Measurements from ENCODE around the gene CMIP. TPM values are rescaled to one million over a fixed set of nuclear protein-coding genes. Genes with fewer than 3 reads are reported as not detected.
"Not testable (repeated sequence)": the region's sequence is repeated elsewhere in the genome, so short reads cannot be mapped to it uniquely, and the experiment has no call there.

CMIP gene
- total RNA-seq, 1 donor from 2014 or later: 46.6 TPM

DNA sequence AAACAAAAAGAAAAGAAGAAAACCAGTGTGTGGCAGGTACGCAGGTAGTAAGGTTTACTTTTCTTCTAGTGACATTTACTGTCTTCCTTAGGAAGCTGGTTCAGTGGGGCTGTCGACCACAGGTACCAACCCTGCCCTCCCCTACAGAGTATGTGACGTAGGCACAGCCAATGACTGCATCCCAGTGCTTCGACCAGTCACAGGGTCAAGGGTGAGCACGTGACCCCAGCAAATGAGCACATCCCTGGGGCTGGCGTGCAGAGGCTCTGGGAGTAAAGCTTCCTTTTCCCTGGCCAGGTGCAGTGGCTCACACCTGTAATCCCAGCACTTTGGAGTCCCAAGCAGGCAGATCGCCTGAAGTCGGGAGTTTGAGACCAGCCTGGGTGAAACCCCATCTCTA is 295.6 kb downstream of the CMIP start:
- no peaks in the 10 kb centered on the region for H3K36me3 Mint-ChIP-seq
- H3K27me3 Mint-ChIP-seq: no peaks in the 10 kb centered on the region
- no peak for DNase-seq (ENCODE audit: extremely low spot score, unreplicated experiment)
- no peak overlapping the region for H3K4me3 Mint-ChIP-seq
- no peak overlapping the region for H3K27ac Mint-ChIP-seq
- peaks cover 6% of the 10 kb centered on the region for H3K4me1 Mint-ChIP-seq (ENCODE audit: unreplicated experiment)
- H3K9me3 Mint-ChIP-seq: no peaks in the 10 kb centered on the region
- TF ChIP-seq, protein P1, sequence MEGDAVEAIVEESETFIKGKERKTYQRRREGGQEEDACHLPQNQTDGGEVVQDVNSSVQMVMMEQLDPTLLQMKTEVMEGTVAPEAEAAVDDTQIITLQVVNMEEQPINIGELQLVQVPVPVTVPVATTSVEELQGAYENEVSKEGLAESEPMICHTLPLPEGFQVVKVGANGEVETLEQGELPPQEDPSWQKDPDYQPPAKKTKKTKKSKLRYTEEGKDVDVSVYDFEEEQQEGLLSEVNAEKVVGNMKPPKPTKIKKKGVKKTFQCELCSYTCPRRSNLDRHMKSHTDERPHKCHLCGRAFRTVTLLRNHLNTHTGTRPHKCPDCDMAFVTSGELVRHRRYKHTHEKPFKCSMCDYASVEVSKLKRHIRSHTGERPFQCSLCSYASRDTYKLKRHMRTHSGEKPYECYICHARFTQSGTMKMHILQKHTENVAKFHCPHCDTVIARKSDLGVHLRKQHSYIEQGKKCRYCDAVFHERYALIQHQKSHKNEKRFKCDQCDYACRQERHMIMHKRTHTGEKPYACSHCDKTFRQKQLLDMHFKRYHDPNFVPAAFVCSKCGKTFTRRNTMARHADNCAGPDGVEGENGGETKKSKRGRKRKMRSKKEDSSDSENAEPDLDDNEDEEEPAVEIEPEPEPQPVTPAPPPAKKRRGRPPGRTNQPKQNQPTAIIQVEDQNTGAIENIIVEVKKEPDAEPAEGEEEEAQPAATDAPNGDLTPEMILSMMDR (conservative IDR thresholded peaks at IDR 0.05): no peak

DNA sequence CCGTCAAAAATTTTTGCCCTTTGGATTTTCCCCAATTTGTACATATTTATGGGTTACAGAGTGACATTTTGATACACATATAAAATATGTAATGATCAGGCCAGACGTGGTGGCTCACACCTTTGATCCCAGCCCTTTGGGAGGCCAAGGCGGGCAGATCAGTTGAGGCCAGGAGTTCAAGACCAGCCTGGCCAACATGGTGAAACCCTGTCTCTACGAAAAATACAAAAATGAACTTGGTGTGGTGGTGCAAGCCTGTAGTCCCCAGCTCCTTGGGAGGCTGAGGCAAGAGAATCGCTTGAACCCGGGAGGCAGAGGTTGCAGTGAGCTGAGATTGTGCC is 296.8 kb downstream of the CMIP start:
- H3K9me3 Mint-ChIP-seq; H3K4me3 Mint-ChIP-seq; DNase-seq (ENCODE audit: extremely low spot score, unreplicated experiment); H3K27me3 Mint-ChIP-seq; H3K27ac Mint-ChIP-seq; H3K36me3 Mint-ChIP-seq: not testable (repeated sequence)
- peaks cover 11% of the 10 kb centered on the region for H3K4me1 Mint-ChIP-seq (ENCODE audit: unreplicated experiment)

DNA sequence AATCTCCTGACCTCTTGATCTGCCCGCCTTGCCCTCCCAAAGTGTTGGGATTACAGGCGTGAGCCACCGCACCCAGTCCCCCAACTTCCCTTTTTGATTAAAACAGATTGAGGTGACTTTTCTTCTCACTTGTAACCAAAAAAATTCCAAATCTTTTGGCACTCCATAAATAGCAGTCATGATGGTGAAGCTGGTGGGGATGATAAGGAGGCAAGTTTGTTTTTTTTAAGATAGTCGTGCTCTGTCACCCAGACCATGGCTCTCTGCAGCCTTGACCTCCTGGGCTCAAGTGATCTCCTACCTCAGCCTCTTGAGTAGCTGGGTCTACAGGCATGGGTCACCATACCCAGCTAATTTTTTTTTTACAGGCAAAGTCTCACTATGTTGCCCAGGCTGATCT is 299.8 kb downstream of the CMIP start:
- TF ChIP-seq, protein P1 (conservative IDR thresholded peaks at IDR 0.05): no peak
- no peak overlapping the region for H3K27ac Mint-ChIP-seq

DNA sequence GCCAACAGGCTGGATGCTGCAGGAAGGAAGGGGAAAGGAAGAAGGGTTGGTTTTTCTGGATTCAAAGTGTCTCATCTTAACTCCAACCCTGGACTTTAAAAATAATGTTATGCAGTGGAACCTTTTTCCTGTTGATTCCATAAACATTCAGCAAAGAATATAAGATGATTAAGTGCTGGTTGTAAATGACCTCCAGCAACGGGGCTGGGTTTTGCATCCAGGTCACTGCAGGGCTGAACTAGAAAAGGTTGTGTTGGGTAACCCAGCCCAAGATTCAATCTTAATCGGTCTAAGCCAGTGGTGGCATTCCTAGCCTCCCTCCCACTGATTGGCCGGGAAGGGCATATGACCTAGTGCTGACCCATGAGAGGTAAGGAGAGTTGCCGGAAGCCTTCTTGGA is 300.3 kb downstream of the CMIP start:
- no peak overlapping the region for H3K27ac Mint-ChIP-seq

More for the DNA sequence above, 299.8 kb downstream of the CMIP start:
- Mint-ChIP-seq H3K36me3 (no peaks in the 10 kb centered on the region), H3K9me3 (no peaks in the 10 kb centered on the region), H3K4me3 (peak overlapping the region; percentile 65), H3K4me1 (ENCODE audit: unreplicated experiment) (peaks cover 6% of the 10 kb centered on the region), H3K27me3 (peaks cover 4% of the 10 kb centered on the region)
- DNase-seq (ENCODE audit: extremely low spot score, unreplicated experiment): no peak

DNA sequence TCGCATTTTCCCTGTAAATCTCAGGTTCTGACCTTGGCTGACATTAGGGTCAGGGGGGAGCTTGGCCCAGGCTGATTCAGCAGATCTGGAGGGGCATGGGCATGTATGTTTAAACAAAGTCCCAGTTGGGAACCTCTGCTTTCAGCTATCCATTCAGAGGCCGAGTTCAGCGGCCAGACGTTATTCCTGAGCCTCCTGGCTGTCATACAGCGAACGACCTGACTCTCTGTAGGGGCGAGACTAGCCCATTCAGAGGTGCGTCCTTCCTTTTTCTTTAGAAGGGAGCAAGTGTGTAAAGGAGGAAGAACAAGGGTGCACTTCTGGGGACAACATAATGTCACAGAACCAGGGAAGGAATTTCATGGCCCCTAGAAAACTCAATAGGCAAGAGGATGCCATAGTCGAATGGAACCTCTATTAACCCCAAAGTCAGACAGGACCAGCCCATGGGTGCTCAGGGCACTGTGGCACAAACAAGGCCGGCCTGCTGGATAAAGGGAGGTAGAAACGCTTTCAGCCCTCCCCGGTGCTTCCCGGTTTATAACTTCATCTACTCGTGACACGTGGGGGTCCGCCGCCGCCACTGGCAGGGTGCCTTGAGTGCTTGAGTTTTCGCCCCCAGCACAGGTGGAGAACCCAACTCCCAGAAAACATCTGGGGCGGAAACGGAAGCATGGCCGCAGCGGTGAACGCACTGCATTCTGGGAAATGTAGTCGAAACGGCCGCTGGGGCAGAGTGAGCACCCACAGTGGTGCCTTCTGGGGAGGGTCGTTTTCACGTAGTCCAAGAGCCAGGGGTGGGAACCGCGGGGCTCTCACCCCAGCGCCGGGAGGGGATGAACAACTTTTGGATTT is 301.3 kb downstream of the CMIP start:
- DNase-seq (ENCODE audit: extremely low spot score, unreplicated experiment): peak; percentile 76
- Mint-ChIP-seq H3K27me3 (peaks cover 8% of the 10 kb centered on the region), H3K9me3 (no peaks in the 10 kb centered on the region), H3K27ac (peak overlapping the region; percentile 76), H3K36me3 (no peaks in the 10 kb centered on the region), H3K4me3 (peak overlapping the region; percentile 88), H3K4me1 (ENCODE audit: unreplicated experiment) (peaks cover 6% of the 10 kb centered on the region)
- TF ChIP-seq, protein P1 (conservative IDR thresholded peaks at IDR 0.05): no peak

More for the DNA sequence above, 300.3 kb downstream of the CMIP start:
- Mint-ChIP-seq H3K4me1 (ENCODE audit: unreplicated experiment) (peaks cover 6% of the 10 kb centered on the region), H3K36me3 (no peaks in the 10 kb centered on the region), H3K27me3 (peaks cover 8% of the 10 kb centered on the region), H3K9me3 (no peaks in the 10 kb centered on the region), H3K4me3 (peak overlapping the region; percentile 65)
- TF ChIP-seq, protein P1 (conservative IDR thresholded peaks at IDR 0.05): no peak
- DNase-seq (ENCODE audit: extremely low spot score, unreplicated experiment): no peak

DNA sequence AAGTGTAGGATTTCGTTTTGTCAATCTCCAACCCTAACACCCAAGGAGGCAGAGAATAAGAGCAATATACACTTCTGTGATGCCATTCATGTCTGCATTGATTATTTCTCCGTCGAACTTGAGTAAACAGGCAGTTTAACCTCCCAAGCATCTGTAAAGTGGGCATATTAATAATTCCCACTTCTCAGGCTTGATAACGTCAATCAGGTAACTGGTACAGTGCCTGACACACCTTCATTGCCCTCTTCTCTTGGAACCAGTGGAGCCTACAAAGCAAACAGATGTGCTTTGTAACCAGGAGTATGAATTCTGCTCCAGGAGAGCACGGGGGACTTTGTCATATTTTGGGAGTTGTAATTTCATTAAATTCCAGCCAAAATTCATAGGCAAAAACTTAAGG is 302.0 kb downstream of the CMIP start:
- Mint-ChIP-seq H3K27ac (peak overlapping the region; percentile 76), H3K4me3 (peak overlapping the region; percentile 88), H3K4me1 (ENCODE audit: unreplicated experiment) (peaks cover 6% of the 10 kb centered on the region), H3K36me3 (no peaks in the 10 kb centered on the region), H3K27me3 (peaks cover 8% of the 10 kb centered on the region), H3K9me3 (no peaks in the 10 kb centered on the region)
- DNase-seq (ENCODE audit: extremely low spot score, unreplicated experiment): no peak
- TF ChIP-seq, protein P1 (conservative IDR thresholded peaks at IDR 0.05): no peak
